ENCODE results near the gene ARHGAP44.

- TF ChIP-seq CTCF (IDR thresholded peaks at IDR 0.05): no peak
- no peak for TF ChIP-seq POLR2A (IDR thresholded peaks at IDR 0.05)
Measured at GRCh38 chr17:12859520-12859919, 70.2 kb downstream of the ARHGAP44 start.

All from thyroid gland (tissue), 4 donors.